ELR (cell line): ENCODE results near the gene RIC8A.
A peak's percentile ranks its signal among the peaks of the same experiment; 100 is the strongest.

ENCODE experiments used
- DNase-seq: peaks from one replicate; pipeline ENCODE4 v3.0.0-alpha.2; 2015; ENCODE audit warnings: low read depth

RIC8A gene

GRCh38 chr11:204587-205109 lies 2.9 kb upstream of the RIC8A start:
- DNase-seq = no peak

GRCh38 chr11:205221-206001 lies 2.1 kb upstream of the RIC8A start:
- DNase-seq = no peak

GRCh38 chr11:206002-206384 lies 1.5 kb upstream of the RIC8A start:
- DNase-seq = no peak

- DNase-seq = peak; percentile 38
Observed at GRCh38 chr11:206526-207207, 841 bp upstream of the RIC8A start.

- DNase-seq = peak; percentile 73
Observed at GRCh38 chr11:207863-208180, 314 bp downstream of the RIC8A start.

GRCh38 chr11:208181-208916 lies 841 bp downstream of the RIC8A start:
- peak; percentile 83 for DNase-seq

- DNase-seq = peak; percentile 34
Observed at GRCh38 chr11:208917-209260, 1.4 kb downstream of the RIC8A start.

GRCh38 chr11:209275-210121 lies 2.0 kb downstream of the RIC8A start:
- peak; percentile 50 for DNase-seq

- DNase-seq = peak; percentile 94
Observed at GRCh38 chr11:210122-210802, 2.8 kb downstream of the RIC8A start.

- no peak for DNase-seq
Observed at GRCh38 chr11:210803-211180, 3.3 kb downstream of the RIC8A start.

GRCh38 chr11:211295-211694 lies 3.8 kb downstream of the RIC8A start:
- no peak for DNase-seq

GRCh38 chr11:211741-212140 lies 4.2 kb downstream of the RIC8A start:
- no peak for DNase-seq

GRCh38 chr11:212150-213100 lies 4.9 kb downstream of the RIC8A start:
- no peak for DNase-seq

- DNase-seq = no peak
Observed at GRCh38 chr11:213111-213510, 5.6 kb downstream of the RIC8A start.

- DNase-seq = no peak
Observed at GRCh38 chr11:214083-214482, 6.6 kb downstream of the RIC8A start.

GRCh38 chr11:215581-216037 lies 8.1 kb downstream of the RIC8A start:
- DNase-seq = peak; percentile 19

GRCh38 chr11:216081-216974 lies 8.8 kb downstream of the RIC8A start:
- DNase-seq = no peak

- peak; percentile 12 for DNase-seq
Observed at GRCh38 chr11:217704-218103, 10.2 kb downstream of the RIC8A start.
